ENCODE data around the gene TXNDC2. TPM values are rescaled to one million over a fixed set of nuclear protein-coding genes. Genes with fewer than 3 reads are reported as not detected.

The TXNDC2 gene
- total and polyA plus RNA-seq, 10 of the 15 experiments (the other 5 are each of a cell fraction or from before 2014, with no cell fraction given): 0.04 to 0.07 (median 0.06) TPM; not detected in 7

DNA sequence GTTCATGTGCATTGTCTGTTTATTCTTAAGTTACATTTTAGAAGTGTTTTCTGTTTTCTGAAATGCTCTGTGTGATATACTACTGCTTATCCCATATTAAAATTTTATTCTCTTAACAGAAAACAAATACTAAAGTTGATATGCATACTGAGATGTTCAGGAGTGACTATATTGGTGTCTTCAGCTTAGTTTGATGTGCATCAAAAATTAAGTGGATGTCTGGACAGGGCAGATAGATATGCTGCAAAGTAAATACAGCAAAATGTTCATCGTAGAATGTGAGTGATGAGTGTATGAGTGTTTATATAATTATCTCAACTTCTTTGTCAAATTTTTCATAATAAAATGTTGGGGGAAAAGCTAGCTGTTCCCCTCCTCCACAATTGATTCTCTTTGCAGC lies 41.2 kb downstream of the TXNDC2 start:
- CTCF ChIA-PET: interaction anchor here (1.4 to 2.1 kb wide), 2 partner anchors 12 to 564 kb away, joined by 4 to 7 read pairs; no protein-coding TSS in a partner anchor
- FAIRE-seq: no peak

More for the DNA sequence above, 41.2 kb downstream of the TXNDC2 start:
- Histone ChIP-seq H3K36me3 (ENCODE audit: control insufficient read depth in 2 of 2, insufficient read depth in 2 of 2, low read length in 1 of 2) (no peaks in the 10 kb centered on the region; a peak in 1 of 4 replicates), H3K4me3 (no peak overlapping the region), H3K4me2 (ENCODE audit: control insufficient read depth, insufficient read depth) (no peak overlapping the region; the same call in 1 of the 2 replicates), H3K9ac (ENCODE audit: control insufficient read depth, insufficient read depth, low read length) (no peak overlapping the region), H2AFZ (ENCODE audit: control insufficient read depth, low read depth, low read length) (no peak overlapping the region), H3K79me2 (ENCODE audit: control insufficient read depth, insufficient read depth, low read length) (peaks cover 99% of the 10 kb centered on the region), H3K27me3 (replicated peaks in 1 of 2; ENCODE audit: control insufficient read depth in 2 of 2, insufficient read depth in 2 of 2, low read length in 1 of 2) (no peaks in the 10 kb centered on the region), H3K4me1 (ENCODE audit: control insufficient read depth, insufficient read depth, low read length) (peaks cover 23% of the 10 kb centered on the region), H3K27ac (ENCODE audit: control insufficient read depth, insufficient read depth) (peak overlapping the region; percentile 0; the same call in 1 of the 2 replicates), H3K9me3 (replicated peaks; ENCODE audit: control insufficient read depth, insufficient read depth, low read length) (no peaks in the 10 kb centered on the region; the same call in 1 of the 3 replicates), H4K20me1 (ENCODE audit: control insufficient read depth, insufficient read depth) (peaks cover 8% of the 10 kb centered on the region)
- DNase-seq (ENCODE audit: low read depth, low spot score) (no peak), ATAC-seq (peak; percentile 17)
- TF ChIP-seq TAF1 (IDR thresholded peaks at IDR 0.05; ENCODE audit: borderline replicate concordance, low read depth, low read length) (no peak), RB1 (IDR thresholded peaks at IDR 0.05; ENCODE audit: borderline replicate concordance) (no peak), CBFB (IDR thresholded peaks at IDR 0.05; ENCODE audit: low read depth) (no peak), RAD51 (IDR thresholded peaks at IDR 0.05) (no peak), SIN3A (IDR thresholded peaks at IDR 0.05; ENCODE audit: low read depth, low read length) (no peak), ZZZ3 (IDR thresholded peaks at IDR 0.05; ENCODE audit: control insufficient read depth, insufficient read length, low read depth) (no peak), MYC (IDR thresholded peaks at IDR 0.05; ENCODE audit: insufficient read depth, insufficient read length, insufficient replicate concordance, low read length, severe bottlenecking) (no peak), EP300 (IDR thresholded peaks at IDR 0.05; ENCODE audit: borderline replicate concordance in 1 of 2, control insufficient read depth in 1 of 2, low read depth in 2 of 2, low read length in 2 of 2) (no peak), RELA (IDR thresholded peaks at IDR 0.05; ENCODE audit: borderline replicate concordance, partially characterized antibody) (no peak), IRF3 (IDR thresholded peaks at IDR 0.05) (no peak), POLR2AphosphoS2 (IDR thresholded peaks at IDR 0.05; ENCODE audit: low read depth, low read length) (no peak), ESRRA (IDR thresholded peaks at IDR 0.05; ENCODE audit: low read length) (no peak), NFIC (IDR thresholded peaks at IDR 0.05; ENCODE audit: low read depth, low read length) (no peak), ATF2 (IDR thresholded peaks at IDR 0.05; ENCODE audit: low read length) (no peak), RCOR1 (conservative IDR thresholded peaks at IDR 0.05; ENCODE audit: low read depth, low read length) (no peak), BCL11A (IDR thresholded peaks at IDR 0.05; ENCODE audit: low read depth, low read length) (no peak), MXI1 (IDR thresholded peaks at IDR 0.05; ENCODE audit: low read depth, low read length) (no peak), EED (IDR thresholded peaks at IDR 0.05; ENCODE audit: low read depth) (no peak)
- TF ChIP-seq, protein P1, sequence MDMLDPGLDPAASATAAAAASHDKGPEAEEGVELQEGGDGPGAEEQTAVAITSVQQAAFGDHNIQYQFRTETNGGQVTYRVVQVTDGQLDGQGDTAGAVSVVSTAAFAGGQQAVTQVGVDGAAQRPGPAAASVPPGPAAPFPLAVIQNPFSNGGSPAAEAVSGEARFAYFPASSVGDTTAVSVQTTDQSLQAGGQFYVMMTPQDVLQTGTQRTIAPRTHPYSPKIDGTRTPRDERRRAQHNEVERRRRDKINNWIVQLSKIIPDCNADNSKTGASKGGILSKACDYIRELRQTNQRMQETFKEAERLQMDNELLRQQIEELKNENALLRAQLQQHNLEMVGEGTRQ (IDR thresholded peaks at IDR 0.05; ENCODE audit: borderline replicate concordance, low read depth, low read length): no peak
- 50% methylated on average over 1 of the region's 1 CpG for WGBS (ENCODE audit: insufficient coverage, insufficient replicate concordance, low lambda C conversion rate, missing lambda C conversion rate)
- intact Hi-C loops (cut with micrococcal nuclease; ENCODE audit: unreplicated experiment) (no loop called here), in situ Hi-C loops (cut with MboI) (no loop called here)
- ChIA-PET RAD21 (ENCODE audit: unreplicated experiment) (interaction anchor here (0.8 to 1.5 kb wide), 3 partner anchors 12 to 23 kb away, joined by 3 to 4 read pairs (median 4); partner anchors contain the start of gene VAPA), SMC1A (ENCODE audit: uncharacterized antibody, unreplicated experiment) (interaction anchor here (0.7 to 2.0 kb wide), 4 partner anchors 12 to 24 kb away, joined by 3 to 13 read pairs (median 4); partner anchors contain the start of gene VAPA), POLR2A (interaction anchor here (0.6 to 1.2 kb wide), 2 partner anchors 12 to 1250 kb away, joined by 4 to 7 read pairs; no protein-coding TSS in a partner anchor)
- BruUV-seq (replicated peaks): no TSS peak
